HG03521 (cell line): ENCODE data around the gene CNGA1.

ENCODE experiments used
- ATAC-seq: cut with Tn5 transposase; IDR thresholded peaks from one replicate; pipeline ENCODE4 v1.9.1; 2021; ENCODE audit warnings: mild to moderate bottlenecking, moderate library complexity; ENCODE audit not compliant: unreplicated experiment

The CNGA1 gene

DNA sequence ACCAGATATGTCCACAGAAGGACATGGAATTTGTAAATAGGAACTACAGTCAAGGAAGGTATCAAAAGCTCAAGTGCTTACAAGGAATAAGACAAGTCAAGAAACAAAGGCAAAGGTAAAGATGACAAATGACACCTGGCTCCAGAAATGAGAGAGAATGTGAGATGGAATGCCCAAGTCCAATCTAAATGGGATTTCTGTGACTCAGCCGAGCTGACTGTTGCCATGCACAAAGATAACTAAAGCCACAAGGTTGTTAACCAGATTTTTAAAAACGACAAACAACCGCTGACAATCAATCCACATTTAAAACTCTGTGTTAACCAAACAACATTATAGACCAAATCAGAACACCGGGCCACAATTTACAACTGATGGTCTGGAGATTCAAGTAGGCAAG, 103.2 kb downstream of the CNGA1 start:
- ATAC-seq = no peak

DNA sequence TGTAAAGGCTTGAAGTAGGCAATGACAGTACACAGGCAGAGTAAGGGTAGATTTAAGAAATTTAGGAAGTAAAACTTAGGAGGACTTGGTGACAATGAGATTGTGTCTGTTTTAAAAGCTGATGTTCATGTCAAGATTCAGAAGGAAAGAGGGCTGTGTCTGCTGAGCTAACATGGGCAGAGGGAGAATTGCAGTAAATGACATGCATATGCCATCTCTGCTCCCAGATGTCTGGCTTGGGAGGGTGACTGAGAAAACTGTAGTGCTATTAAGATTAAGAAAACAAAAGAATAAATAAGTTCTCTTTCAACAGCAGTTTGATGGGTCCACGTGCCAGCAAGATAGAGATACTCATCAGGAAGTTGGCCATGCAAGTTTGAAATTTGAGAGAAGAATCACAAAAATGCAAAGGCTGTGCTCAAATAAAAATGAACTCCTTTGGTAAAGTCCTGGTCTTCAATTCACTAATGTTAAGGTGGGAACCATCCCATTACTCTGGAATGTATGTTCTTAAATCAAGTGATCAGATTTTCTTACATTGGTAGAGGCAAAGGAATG, 109.3 kb downstream of the CNGA1 start:
- ATAC-seq = no peak

DNA sequence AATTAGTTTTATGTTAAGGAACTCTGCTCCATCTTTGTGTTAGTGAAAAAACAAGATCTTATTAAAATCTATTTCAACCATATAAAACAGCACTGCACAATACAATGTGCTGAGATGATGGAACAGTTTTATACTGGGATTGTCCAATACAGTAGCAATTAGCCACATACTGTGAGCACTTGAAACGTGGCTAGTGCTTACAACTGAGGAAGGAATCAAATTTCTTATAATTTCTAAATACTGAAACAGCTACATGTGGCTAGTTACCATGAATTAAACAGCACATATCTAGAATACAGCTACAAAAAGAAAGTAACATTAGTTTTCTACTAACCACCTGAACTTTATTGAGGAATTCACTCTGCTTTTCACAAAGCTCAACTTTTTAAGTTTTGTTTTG, 116.8 kb downstream of the CNGA1 start:
- ATAC-seq = no peak

DNA sequence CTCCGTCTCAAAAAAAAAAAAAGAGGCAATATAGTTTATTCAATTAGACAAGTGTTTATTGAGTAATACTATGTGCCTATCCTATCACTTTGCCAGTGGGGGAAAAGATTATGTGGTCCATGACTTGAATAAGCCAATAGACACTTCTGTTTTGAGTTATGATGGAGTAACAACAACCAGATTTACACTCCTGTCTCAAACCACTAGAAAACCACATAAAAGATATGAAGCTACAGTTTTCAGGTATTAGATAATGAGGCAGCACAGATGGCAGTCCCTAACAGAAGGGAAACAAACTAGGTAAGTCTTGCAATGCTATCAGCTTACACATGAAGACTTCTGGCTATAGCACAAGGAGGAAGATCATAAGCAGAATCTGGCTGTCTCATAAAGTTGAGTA, 124.6 kb downstream of the CNGA1 start:
- no peak for ATAC-seq
